HepG2 (cell line): ENCODE results near the gene CYTH2. TPM values are rescaled to one million over a fixed set of nuclear protein-coding genes. Genes with fewer than 3 reads are reported as not detected.
A peak's percentile ranks its signal among the peaks of the same experiment; 100 is the strongest.

Experiments used
- ASH2L ChIP-seq: fragments of 300-600, 200-600 bp; sonication (generic); IDR thresholded peaks from 2 replicates; pipeline ENCODE4 v1.7.0; 2017; ENCODE audit warnings: low read depth, mild to moderate bottlenecking, moderate library complexity, mixed read lengths, low read length; ENCODE audit not compliant: insufficient read length
- ETV5 ChIP-seq: IDR thresholded peaks from 2 replicates; pipeline ENCODE4 v1.6.1; 2018; ENCODE audit warnings: missing biosample characterization, missing genetic modification reagents, inconsistent platforms, borderline replicate concordance
- GLI4 ChIP-seq: sonication (generic); formaldehyde crosslinking; IDR thresholded peaks from 2 replicates; pipeline ENCODE4 v1.5.1; 2020; ENCODE audit warnings: missing genetic modification reagents, mild to moderate bottlenecking, moderate library complexity, borderline replicate concordance
- HNF4G ChIP-seq, 2 experiments: sonication (generic) in 1 of 2; formaldehyde crosslinking in 1 of 2; IDR thresholded peaks; 2 replicates each; pipeline versions ENCODE4 v1.4.0 to v1.6.1; 2011 to 2020; ENCODE audit warnings: borderline replicate concordance in 2 of 2, low read depth in 2 of 2, mild to moderate bottlenecking in 2 of 2, low read length in 1 of 2, missing genetic modification reagents in 1 of 2, moderate library complexity in 1 of 2
- MZF1 ChIP-seq: sonication (generic); formaldehyde crosslinking; IDR thresholded peaks from 2 replicates; pipeline ENCODE4 v1.8.1; 2023; ENCODE audit warnings: mild to moderate bottlenecking, missing genetic modification reagents, borderline replicate concordance
- RFXAP ChIP-seq: sonication (generic); formaldehyde crosslinking; IDR thresholded peaks from 2 replicates; pipeline ENCODE4 v1.4.0; 2020; ENCODE audit warnings: missing genetic modification reagents, borderline replicate concordance
- SOX5 ChIP-seq: IDR thresholded peaks from 2 replicates; pipeline ENCODE4 v1.6.1; 2016; ENCODE audit warnings: borderline replicate concordance
- SUZ12 ChIP-seq: fragments of 150-350 bp; IDR thresholded peaks from 2 replicates; pipeline ENCODE4 v1.6.1; 2014; ENCODE audit warnings: low read depth, low read length
- TMF1 ChIP-seq: sonication (generic); formaldehyde crosslinking; IDR thresholded peaks from 2 replicates; pipeline ENCODE4 v1.8.1; 2022; ENCODE audit warnings: low read depth, missing genetic modification reagents
- ZNF652 ChIP-seq: IDR thresholded peaks from 2 replicates; pipeline ENCODE4 v1.6.1; 2016; ENCODE audit warnings: low read depth, borderline replicate concordance
- polyA plus RNA-seq, 8 experiments: library from polyadenylated mRNA; depleted of rRNA in 3 of 8; stranded (reverse) in 7 of 8; unstranded in 1 of 8; fragments of >200 nt; fragmentation: Illumina TruSeq in 4 of 8; extraction: Trizol in 4 of 8; gene quantifications; 2 replicates each; pipeline versions ENCODE4 v1.2.1 to v1.2.3, GENCODE V29; 2011 to 2016; ENCODE audit warnings: low read depth in 4 of 8, missing spikeins in 1 of 8, mixed read lengths in 1 of 8; ENCODE audit not compliant: insufficient read depth in 1 of 8
- total RNA-seq, 5 experiments: library from RNA; depleted of rRNA; stranded (reverse); fragments of >200 nt; fragmentation: Illumina TruSeq; extraction: Trizol; gene quantifications; 2 replicates each; pipeline ENCODE4 v1.2.3, GENCODE V29; 2016; ENCODE audit warnings: low read depth in 1 of 5
- TF ChIP-seq, protein P1 (sequence below): sonication (generic); formaldehyde crosslinking; IDR thresholded peaks from 2 replicates; pipeline ENCODE4 v1.4.0; 2020; ENCODE audit warnings: missing genetic modification reagents
- TF ChIP-seq, protein P2 (sequence below): sonication (generic); formaldehyde crosslinking; IDR thresholded peaks from 2 replicates; pipeline ENCODE4 v1.5.1; 2020; ENCODE audit warnings: missing genetic modification reagents, mild to moderate bottlenecking, borderline replicate concordance
- TF ChIP-seq, protein P3 (sequence below): sonication (generic); formaldehyde crosslinking; IDR thresholded peaks from 2 replicates; pipeline ENCODE4 v1.5.0; 2020; ENCODE audit warnings: mild to moderate bottlenecking, missing genetic modification reagents, borderline replicate concordance
- TF ChIP-seq, protein P4 (sequence below): sonication (generic); formaldehyde crosslinking; IDR thresholded peaks from 2 replicates; pipeline ENCODE4 v1.8.1; 2023; ENCODE audit warnings: mild to moderate bottlenecking, missing genetic modification reagents
- TF ChIP-seq, protein P5 (sequence below): IDR thresholded peaks from 2 replicates; pipeline ENCODE4 v1.6.1; 2012; ENCODE audit warnings: low read depth, low read length, improper control_type of control experiment
- TF ChIP-seq, protein P6 (sequence below): sonication (generic); formaldehyde crosslinking; IDR thresholded peaks from 2 replicates; pipeline ENCODE4 v1.9.0; 2021; ENCODE audit warnings: missing genetic modification reagents, borderline replicate concordance

CYTH2 gene
- total and polyA plus RNA-seq, 2 of the 13 experiments (the other 11 are each of a cell fraction or from before 2014, with no cell fraction given): 16.5 to 39.3 TPM

DNA sequence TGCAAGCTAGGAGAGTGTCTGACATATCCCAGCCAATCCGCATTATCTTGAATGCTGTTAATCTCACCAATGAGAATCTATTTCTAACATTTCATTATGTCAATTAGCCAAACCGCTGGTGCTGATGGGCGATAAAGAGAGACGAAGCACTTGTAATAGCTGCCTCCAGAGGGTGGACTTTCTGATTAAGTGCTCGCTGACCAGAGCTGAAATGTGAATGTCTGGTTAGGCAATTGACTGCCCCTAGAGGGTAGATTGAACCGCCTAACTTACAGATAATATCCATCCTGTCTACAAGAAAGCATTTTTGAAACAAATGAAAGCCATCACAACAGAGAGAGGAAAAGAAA lies 23.9 kb upstream of the CYTH2 start (continued):
- TF ChIP-seq, protein P1, sequence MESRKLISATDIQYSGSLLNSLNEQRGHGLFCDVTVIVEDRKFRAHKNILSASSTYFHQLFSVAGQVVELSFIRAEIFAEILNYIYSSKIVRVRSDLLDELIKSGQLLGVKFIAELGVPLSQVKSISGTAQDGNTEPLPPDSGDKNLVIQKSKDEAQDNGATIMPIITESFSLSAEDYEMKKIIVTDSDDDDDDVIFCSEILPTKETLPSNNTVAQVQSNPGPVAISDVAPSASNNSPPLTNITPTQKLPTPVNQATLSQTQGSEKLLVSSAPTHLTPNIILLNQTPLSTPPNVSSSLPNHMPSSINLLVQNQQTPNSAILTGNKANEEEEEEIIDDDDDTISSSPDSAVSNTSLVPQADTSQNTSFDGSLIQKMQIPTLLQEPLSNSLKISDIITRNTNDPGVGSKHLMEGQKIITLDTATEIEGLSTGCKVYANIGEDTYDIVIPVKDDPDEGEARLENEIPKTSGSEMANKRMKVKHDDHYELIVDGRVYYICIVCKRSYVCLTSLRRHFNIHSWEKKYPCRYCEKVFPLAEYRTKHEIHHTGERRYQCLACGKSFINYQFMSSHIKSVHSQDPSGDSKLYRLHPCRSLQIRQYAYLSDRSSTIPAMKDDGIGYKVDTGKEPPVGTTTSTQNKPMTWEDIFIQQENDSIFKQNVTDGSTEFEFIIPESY (CRISPR knock-in tag): no peak
- TF ChIP-seq ASH2L (no peak), GLI4 (CRISPR knock-in tag) (no peak), HNF4G (IDR thresholded peaks at IDR 0.05; ENCODE audit: borderline replicate concordance, low read depth, low read length) (no peak), HNF4G (CRISPR knock-in tag; IDR thresholded peaks at IDR 0.05; ENCODE audit: borderline replicate concordance, low read depth) (no peak), SUZ12 (no peak), ETV5 (CRISPR knock-in tag) (no peak), MZF1 (no peak), RFXAP (CRISPR knock-in tag) (no peak), ZNF652 (no peak), SOX5 (no peak), TMF1 (CRISPR knock-in tag) (no peak)
- TF ChIP-seq, protein P2, sequence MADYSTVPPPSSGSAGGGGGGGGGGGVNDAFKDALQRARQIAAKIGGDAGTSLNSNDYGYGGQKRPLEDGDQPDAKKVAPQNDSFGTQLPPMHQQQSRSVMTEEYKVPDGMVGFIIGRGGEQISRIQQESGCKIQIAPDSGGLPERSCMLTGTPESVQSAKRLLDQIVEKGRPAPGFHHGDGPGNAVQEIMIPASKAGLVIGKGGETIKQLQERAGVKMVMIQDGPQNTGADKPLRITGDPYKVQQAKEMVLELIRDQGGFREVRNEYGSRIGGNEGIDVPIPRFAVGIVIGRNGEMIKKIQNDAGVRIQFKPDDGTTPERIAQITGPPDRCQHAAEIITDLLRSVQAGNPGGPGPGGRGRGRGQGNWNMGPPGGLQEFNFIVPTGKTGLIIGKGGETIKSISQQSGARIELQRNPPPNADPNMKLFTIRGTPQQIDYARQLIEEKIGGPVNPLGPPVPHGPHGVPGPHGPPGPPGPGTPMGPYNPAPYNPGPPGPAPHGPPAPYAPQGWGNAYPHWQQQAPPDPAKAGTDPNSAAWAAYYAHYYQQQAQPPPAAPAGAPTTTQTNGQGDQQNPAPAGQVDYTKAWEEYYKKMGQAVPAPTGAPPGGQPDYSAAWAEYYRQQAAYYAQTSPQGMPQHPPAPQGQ: no peak
- TF ChIP-seq, protein P3, sequence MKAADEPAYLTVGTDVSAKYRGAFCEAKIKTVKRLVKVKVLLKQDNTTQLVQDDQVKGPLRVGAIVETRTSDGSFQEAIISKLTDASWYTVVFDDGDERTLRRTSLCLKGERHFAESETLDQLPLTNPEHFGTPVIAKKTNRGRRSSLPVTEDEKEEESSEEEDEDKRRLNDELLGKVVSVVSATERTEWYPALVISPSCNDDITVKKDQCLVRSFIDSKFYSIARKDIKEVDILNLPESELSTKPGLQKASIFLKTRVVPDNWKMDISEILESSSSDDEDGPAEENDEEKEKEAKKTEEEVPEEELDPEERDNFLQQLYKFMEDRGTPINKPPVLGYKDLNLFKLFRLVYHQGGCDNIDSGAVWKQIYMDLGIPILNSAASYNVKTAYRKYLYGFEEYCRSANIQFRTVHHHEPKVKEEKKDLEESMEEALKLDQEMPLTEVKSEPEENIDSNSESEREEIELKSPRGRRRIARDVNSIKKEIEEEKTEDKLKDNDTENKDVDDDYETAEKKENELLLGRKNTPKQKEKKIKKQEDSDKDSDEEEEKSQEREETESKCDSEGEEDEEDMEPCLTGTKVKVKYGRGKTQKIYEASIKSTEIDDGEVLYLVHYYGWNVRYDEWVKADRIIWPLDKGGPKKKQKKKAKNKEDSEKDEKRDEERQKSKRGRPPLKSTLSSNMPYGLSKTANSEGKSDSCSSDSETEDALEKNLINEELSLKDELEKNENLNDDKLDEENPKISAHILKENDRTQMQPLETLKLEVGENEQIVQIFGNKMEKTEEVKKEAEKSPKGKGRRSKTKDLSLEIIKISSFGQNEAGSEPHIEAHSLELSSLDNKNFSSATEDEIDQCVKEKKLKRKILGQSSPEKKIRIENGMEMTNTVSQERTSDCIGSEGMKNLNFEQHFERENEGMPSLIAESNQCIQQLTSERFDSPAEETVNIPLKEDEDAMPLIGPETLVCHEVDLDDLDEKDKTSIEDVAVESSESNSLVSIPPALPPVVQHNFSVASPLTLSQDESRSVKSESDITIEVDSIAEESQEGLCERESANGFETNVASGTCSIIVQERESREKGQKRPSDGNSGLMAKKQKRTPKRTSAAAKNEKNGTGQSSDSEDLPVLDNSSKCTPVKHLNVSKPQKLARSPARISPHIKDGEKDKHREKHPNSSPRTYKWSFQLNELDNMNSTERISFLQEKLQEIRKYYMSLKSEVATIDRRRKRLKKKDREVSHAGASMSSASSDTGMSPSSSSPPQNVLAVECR (CRISPR knock-in tag): no peak
- TF ChIP-seq, protein P4, sequence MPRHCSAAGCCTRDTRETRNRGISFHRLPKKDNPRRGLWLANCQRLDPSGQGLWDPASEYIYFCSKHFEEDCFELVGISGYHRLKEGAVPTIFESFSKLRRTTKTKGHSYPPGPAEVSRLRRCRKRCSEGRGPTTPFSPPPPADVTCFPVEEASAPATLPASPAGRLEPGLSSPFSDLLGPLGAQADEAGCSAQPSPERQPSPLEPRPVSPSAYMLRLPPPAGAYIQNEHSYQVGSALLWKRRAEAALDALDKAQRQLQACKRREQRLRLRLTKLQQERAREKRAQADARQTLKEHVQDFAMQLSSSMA (CRISPR knock-in tag): no peak
- TF ChIP-seq, protein P5, sequence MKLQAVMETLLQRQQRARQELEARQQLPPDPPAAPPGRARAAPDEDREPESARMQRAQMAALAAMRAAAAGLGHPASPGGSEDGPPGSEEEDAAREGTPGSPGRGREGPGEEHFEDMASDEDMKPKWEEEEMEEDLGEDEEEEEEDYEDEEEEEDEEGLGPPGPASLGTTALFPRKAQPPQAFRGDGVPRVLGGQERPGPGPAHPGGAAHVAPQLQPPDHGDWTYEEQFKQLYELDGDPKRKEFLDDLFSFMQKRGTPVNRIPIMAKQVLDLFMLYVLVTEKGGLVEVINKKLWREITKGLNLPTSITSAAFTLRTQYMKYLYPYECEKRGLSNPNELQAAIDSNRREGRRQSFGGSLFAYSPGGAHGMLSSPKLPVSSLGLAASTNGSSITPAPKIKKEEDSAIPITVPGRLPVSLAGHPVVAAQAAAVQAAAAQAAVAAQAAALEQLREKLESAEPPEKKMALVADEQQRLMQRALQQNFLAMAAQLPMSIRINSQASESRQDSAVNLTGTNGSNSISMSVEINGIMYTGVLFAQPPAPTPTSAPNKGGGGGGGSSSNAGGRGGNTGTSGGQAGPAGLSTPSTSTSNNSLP: peak; percentile 96
- TF ChIP-seq, protein P6, sequence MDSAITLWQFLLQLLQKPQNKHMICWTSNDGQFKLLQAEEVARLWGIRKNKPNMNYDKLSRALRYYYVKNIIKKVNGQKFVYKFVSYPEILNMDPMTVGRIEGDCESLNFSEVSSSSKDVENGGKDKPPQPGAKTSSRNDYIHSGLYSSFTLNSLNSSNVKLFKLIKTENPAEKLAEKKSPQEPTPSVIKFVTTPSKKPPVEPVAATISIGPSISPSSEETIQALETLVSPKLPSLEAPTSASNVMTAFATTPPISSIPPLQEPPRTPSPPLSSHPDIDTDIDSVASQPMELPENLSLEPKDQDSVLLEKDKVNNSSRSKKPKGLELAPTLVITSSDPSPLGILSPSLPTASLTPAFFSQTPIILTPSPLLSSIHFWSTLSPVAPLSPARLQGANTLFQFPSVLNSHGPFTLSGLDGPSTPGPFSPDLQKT (CRISPR knock-in tag): no peak
